ENCODE data around the gene ERI2.

The ERI2 gene

GRCh38 chr16:20803561-20804214, 2.6 kb downstream of the ERI2 start:
- Histone ChIP-seq H3K79me2 (ENCODE audit: low read length) (peaks cover 7% of the 10 kb centered on the region), H4K20me1 (ENCODE audit: insufficient read depth, low read length) (no peaks in the 10 kb centered on the region), H3K4me3 (ENCODE audit: low read length) (no peak overlapping the region), H3K4me1 (ENCODE audit: low read length) (peaks cover 7% of the 10 kb centered on the region), H2AFZ (ENCODE audit: low read depth, low read length) (no peak overlapping the region), H3K4me2 (ENCODE audit: low read length) (no peak overlapping the region), H3K27me3 (ENCODE audit: low read depth, low read length) (no peaks in the 10 kb centered on the region), H3K9me3 (ENCODE audit: insufficient read depth, low read length) (no peaks in the 10 kb centered on the region), H3K27ac (ENCODE audit: low read length) (no peak overlapping the region), H3K9ac (ENCODE audit: low read length) (no peak overlapping the region), H3K36me3 (replicated peaks; ENCODE audit: low read depth, low read length) (peaks cover 4% of the 10 kb centered on the region)
- no peak for TF ChIP-seq CTCF (IDR thresholded peaks at IDR 0.05; ENCODE audit: low read depth, low read length)
- TF ChIP-seq EZH2phosphoT487 (IDR thresholded peaks at IDR 0.05; ENCODE audit: low read depth) = no peak

- Histone ChIP-seq H3K9me3 (ENCODE audit: insufficient read depth, low read length) (no peaks in the 10 kb centered on the region), H3K4me3 (ENCODE audit: low read length) (no peak overlapping the region), H3K4me1 (ENCODE audit: low read length) (peaks cover 7% of the 10 kb centered on the region), H3K4me2 (ENCODE audit: low read length) (no peak overlapping the region), H3K36me3 (replicated peaks; ENCODE audit: low read depth, low read length) (peaks cover 8% of the 10 kb centered on the region), H3K79me2 (ENCODE audit: low read length) (peaks cover 6% of the 10 kb centered on the region), H3K27me3 (ENCODE audit: low read depth, low read length) (no peaks in the 10 kb centered on the region), H4K20me1 (ENCODE audit: insufficient read depth, low read length) (no peaks in the 10 kb centered on the region), H3K9ac (ENCODE audit: low read length) (no peak overlapping the region), H2AFZ (ENCODE audit: low read depth, low read length) (no peak overlapping the region), H3K27ac (ENCODE audit: low read length) (no peak overlapping the region)
- TF ChIP-seq EZH2phosphoT487 (IDR thresholded peaks at IDR 0.05; ENCODE audit: low read depth) = no peak
- TF ChIP-seq CTCF (IDR thresholded peaks at IDR 0.05; ENCODE audit: low read depth, low read length) = no peak
Measured at GRCh38 chr16:20803192-20803560, 3.1 kb downstream of the ERI2 start.

- H3K27ac ChIP-seq (ENCODE audit: low read length) = no peak overlapping the region
- H4K20me1 ChIP-seq (ENCODE audit: insufficient read depth, low read length) = no peaks in the 10 kb centered on the region
- H3K9me3 ChIP-seq (ENCODE audit: insufficient read depth, low read length) = no peaks in the 10 kb centered on the region
- H3K27me3 ChIP-seq (ENCODE audit: low read depth, low read length) = no peaks in the 10 kb centered on the region
- no peak overlapping the region for H3K4me2 ChIP-seq (ENCODE audit: low read length)
- no peak for TF ChIP-seq CTCF (IDR thresholded peaks at IDR 0.05; ENCODE audit: low read depth, low read length)
- no peak for TF ChIP-seq EZH2phosphoT487 (IDR thresholded peaks at IDR 0.05; ENCODE audit: low read depth)
- H2AFZ ChIP-seq (ENCODE audit: low read depth, low read length) = no peak overlapping the region
- H3K9ac ChIP-seq (ENCODE audit: low read length) = no peak overlapping the region
- no peaks in the 10 kb centered on the region for H3K79me2 ChIP-seq (ENCODE audit: low read length)
- H3K4me1 ChIP-seq (ENCODE audit: low read length) = no peaks in the 10 kb centered on the region
- peaks cover 21% of the 10 kb centered on the region for H3K36me3 ChIP-seq (replicated peaks; ENCODE audit: low read depth, low read length)
- no peak overlapping the region for H3K4me3 ChIP-seq (ENCODE audit: low read length)
Measured at GRCh38 chr16:20801278-20801677, 5.0 kb downstream of the ERI2 start.

- no peaks in the 10 kb centered on the region for H3K27me3 ChIP-seq (ENCODE audit: low read depth, low read length)
- H3K36me3 ChIP-seq (replicated peaks; ENCODE audit: low read depth, low read length) = peaks cover 22% of the 10 kb centered on the region
- no peaks in the 10 kb centered on the region for H4K20me1 ChIP-seq (ENCODE audit: insufficient read depth, low read length)
Measured at GRCh38 chr16:20799599-20799998, 6.7 kb downstream of the ERI2 start.

More at GRCh38 chr16:20799599-20799998, 6.7 kb downstream of the ERI2 start:
- TF ChIP-seq EZH2phosphoT487 (IDR thresholded peaks at IDR 0.05; ENCODE audit: low read depth) (no peak), CTCF (IDR thresholded peaks at IDR 0.05; ENCODE audit: low read depth, low read length) (peak; percentile 67)
- Histone ChIP-seq H3K9me3 (ENCODE audit: insufficient read depth, low read length) (no peaks in the 10 kb centered on the region), H3K79me2 (ENCODE audit: low read length) (no peaks in the 10 kb centered on the region), H3K27ac (ENCODE audit: low read length) (no peak overlapping the region), H3K4me2 (ENCODE audit: low read length) (no peak overlapping the region), H3K4me3 (ENCODE audit: low read length) (no peak overlapping the region), H3K9ac (ENCODE audit: low read length) (no peak overlapping the region), H2AFZ (ENCODE audit: low read depth, low read length) (no peak overlapping the region), H3K4me1 (ENCODE audit: low read length) (no peaks in the 10 kb centered on the region)

Data from OCI-LY3 (cell line).